Stomach (tissue), 4 donors: ENCODE measurements around the gene BCCIP.

ENCODE experiments used
- CTCF ChIP-seq, 7 experiments: fragments of 450-650 bp in 4 of 7; fragments of 200-600 bp in 3 of 7; sonication (generic) in 3 of 7; IDR thresholded peaks; one replicate each; pipeline ENCODE4 v1.5.1; 2016 to 2019; ENCODE audit warnings: antibody characterized with exemption in 7 of 7, control low read depth in 2 of 7, mild to moderate bottlenecking in 1 of 7
- POLR2A ChIP-seq, 4 donors: fragments of 450-650 bp; IDR thresholded peaks; one replicate each; pipeline ENCODE4 v1.6.1; 2016; ENCODE audit warnings: antibody characterized with exemption in 4 of 4, control low read depth in 2 of 4, mild to moderate bottlenecking in 1 of 4, moderate library complexity in 1 of 4

- TF ChIP-seq POLR2A (IDR thresholded peaks at IDR 0.05) (no peak), CTCF (IDR thresholded peaks at IDR 0.05) (no peak)
These were observed 3.8 kb downstream of the BCCIP start for GRCh38 chr10:125827133-125827532.
